Tibial nerve (tissue), 4 donors: ENCODE data around the gene TMBIM6. TPM values are rescaled to one million over a fixed set of nuclear protein-coding genes. Genes with fewer than 3 reads are reported as not detected.
"Not testable (repeated sequence)": the region's sequence is repeated elsewhere in the genome, so short reads cannot be mapped to it uniquely, and the experiment has no call there.

Experiments
- DNase-seq, 2 donors: peaks; one replicate each; pipeline ENCODE4 v3.0.0-alpha.2; 2019; ENCODE audit warnings: low spot score in 2 of 2
- H3K27ac ChIP-seq, 4 donors: fragments of 200-600 bp; sonication (generic) in 3 of 4; one replicate each; pipeline ENCODE4 v1.5.1; 2017 to 2019; ENCODE audit warnings: mild to moderate bottlenecking in 1 of 4
- H3K27me3 ChIP-seq, 2 donors: fragments of 200-600 bp; sonication (generic) in 1 of 2; one replicate each; pipeline versions ENCODE4 v1.5.1 to v1.6.0; 2017 to 2019
- H3K36me3 ChIP-seq, 3 donors: fragments of 200-600 bp; sonication (generic); one replicate each; pipeline ENCODE4 v1.5.1; 2018 to 2019
- H3K4me1 ChIP-seq, 4 donors: fragments of 200-600 bp; sonication (generic) in 3 of 4; one replicate each; pipeline ENCODE4 v1.5.1; 2017 to 2019
- H3K4me3 ChIP-seq, 4 donors: fragments of 200-600 bp; sonication (generic) in 3 of 4; one replicate each; pipeline ENCODE4 v1.5.1; 2017 to 2019; ENCODE audit warnings: mild to moderate bottlenecking in 1 of 4, moderate library complexity in 1 of 4
- H3K9me3 ChIP-seq, 4 donors: fragments of 200-600 bp; sonication (generic) in 3 of 4; one replicate each; pipeline ENCODE4 v1.5.1; 2017 to 2019
- EP300 ChIP-seq, 2 donors: sonication (generic); formaldehyde crosslinking; IDR thresholded peaks; one replicate each; pipeline ENCODE4 v1.6.1; 2017; ENCODE audit warnings: antibody characterized with exemption in 2 of 2, mild to moderate bottlenecking in 1 of 2
- POLR2A ChIP-seq, 2 donors: fragments of 450-650 bp; IDR thresholded peaks; one replicate each; pipeline ENCODE4 v1.6.1; 2017; ENCODE audit warnings: antibody characterized with exemption in 2 of 2, mild to moderate bottlenecking in 2 of 2, moderate library complexity in 2 of 2
- WGBS, 2 donors: methylation state at CpG; one replicate each; pipeline ENCODE4 v1.1.5; 2018; 5-methylcytosine and 5-hydroxymethylcytosine counted together
- total RNA-seq, 4 donors: library from RNA; depleted of rRNA; stranded (reverse); fragments of >200 nt; gene quantifications; one replicate each; pipeline ENCODE4 v1.1.0, GENCODE V29; 2016
- TF ChIP-seq, protein P1 (sequence below), 5 experiments: fragments of 200-600 bp in 3 of 5; fragments of 450-650 bp in 2 of 5; sonication (generic) in 3 of 5; IDR thresholded peaks; one replicate each; pipeline ENCODE4 v1.5.1; 2016 to 2019; ENCODE audit warnings: antibody characterized with exemption in 5 of 5, mild to moderate bottlenecking in 3 of 5, moderate library complexity in 2 of 5

Gene TMBIM6
- total RNA-seq, 4 donors from 2014 or later: 284 to 404 (median 325) TPM

GRCh38 chr12:49730050-49730449, 11.3 kb upstream of the TMBIM6 start:
- WGBS, 2 donors: 73 to 76% methylated on average over 1 of the region's 1 CpG
- Histone ChIP-seq H3K27ac (no peak overlapping the region), H3K27me3 (no peaks in the 10 kb centered on the region)

GRCh38 chr12:49730568-49731101, 10.7 kb upstream of the TMBIM6 start:
- Histone ChIP-seq H3K27me3 (no peaks in the 10 kb centered on the region), H3K36me3 (no peaks in the 10 kb centered on the region), H3K4me1 (no peaks in the 10 kb centered on the region), H3K4me3 (no peak overlapping the region), H3K27ac (no peak overlapping the region), H3K9me3 (no peaks in the 10 kb centered on the region)
- no peak for DNase-seq
- 89 to 92% methylated on average over 3 of the region's 3 CpGs for WGBS, 2 donors
- TF ChIP-seq POLR2A (IDR thresholded peaks at IDR 0.05): no peak
- TF ChIP-seq, protein P1, sequence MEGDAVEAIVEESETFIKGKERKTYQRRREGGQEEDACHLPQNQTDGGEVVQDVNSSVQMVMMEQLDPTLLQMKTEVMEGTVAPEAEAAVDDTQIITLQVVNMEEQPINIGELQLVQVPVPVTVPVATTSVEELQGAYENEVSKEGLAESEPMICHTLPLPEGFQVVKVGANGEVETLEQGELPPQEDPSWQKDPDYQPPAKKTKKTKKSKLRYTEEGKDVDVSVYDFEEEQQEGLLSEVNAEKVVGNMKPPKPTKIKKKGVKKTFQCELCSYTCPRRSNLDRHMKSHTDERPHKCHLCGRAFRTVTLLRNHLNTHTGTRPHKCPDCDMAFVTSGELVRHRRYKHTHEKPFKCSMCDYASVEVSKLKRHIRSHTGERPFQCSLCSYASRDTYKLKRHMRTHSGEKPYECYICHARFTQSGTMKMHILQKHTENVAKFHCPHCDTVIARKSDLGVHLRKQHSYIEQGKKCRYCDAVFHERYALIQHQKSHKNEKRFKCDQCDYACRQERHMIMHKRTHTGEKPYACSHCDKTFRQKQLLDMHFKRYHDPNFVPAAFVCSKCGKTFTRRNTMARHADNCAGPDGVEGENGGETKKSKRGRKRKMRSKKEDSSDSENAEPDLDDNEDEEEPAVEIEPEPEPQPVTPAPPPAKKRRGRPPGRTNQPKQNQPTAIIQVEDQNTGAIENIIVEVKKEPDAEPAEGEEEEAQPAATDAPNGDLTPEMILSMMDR (IDR thresholded peaks at IDR 0.05): no peak
- no peak for TF ChIP-seq EP300 (IDR thresholded peaks at IDR 0.05)

More at GRCh38 chr12:49730050-49730449, 11.3 kb upstream of the TMBIM6 start:
- DNase-seq: no peak
- Histone ChIP-seq H3K9me3 (no peaks in the 10 kb centered on the region), H3K4me3 (no peak overlapping the region), H3K36me3 (no peaks in the 10 kb centered on the region), H3K4me1 (no peaks in the 10 kb centered on the region)
- TF ChIP-seq, protein P1 (IDR thresholded peaks at IDR 0.05): no peak
- TF ChIP-seq EP300 (IDR thresholded peaks at IDR 0.05) (no peak), POLR2A (IDR thresholded peaks at IDR 0.05) (no peak)

- no peaks in the 10 kb centered on the region for H3K36me3 ChIP-seq
- DNase-seq: no peak
- no peaks in the 10 kb centered on the region for H3K27me3 ChIP-seq
- H3K27ac ChIP-seq: no peak overlapping the region
- no peak overlapping the region for H3K4me3 ChIP-seq
- no peaks in the 10 kb centered on the region for H3K4me1 ChIP-seq
- WGBS, 2 donors: 64 to 68% methylated on average over 10 of the region's 10 CpGs
- H3K9me3 ChIP-seq: no peaks in the 10 kb centered on the region
- TF ChIP-seq POLR2A (IDR thresholded peaks at IDR 0.05) (no peak), EP300 (IDR thresholded peaks at IDR 0.05) (no peak)
- TF ChIP-seq, protein P1 (IDR thresholded peaks at IDR 0.05): no peak
Measured at GRCh38 chr12:49733219-49734017, 7.9 kb upstream of the TMBIM6 start.

DNA sequence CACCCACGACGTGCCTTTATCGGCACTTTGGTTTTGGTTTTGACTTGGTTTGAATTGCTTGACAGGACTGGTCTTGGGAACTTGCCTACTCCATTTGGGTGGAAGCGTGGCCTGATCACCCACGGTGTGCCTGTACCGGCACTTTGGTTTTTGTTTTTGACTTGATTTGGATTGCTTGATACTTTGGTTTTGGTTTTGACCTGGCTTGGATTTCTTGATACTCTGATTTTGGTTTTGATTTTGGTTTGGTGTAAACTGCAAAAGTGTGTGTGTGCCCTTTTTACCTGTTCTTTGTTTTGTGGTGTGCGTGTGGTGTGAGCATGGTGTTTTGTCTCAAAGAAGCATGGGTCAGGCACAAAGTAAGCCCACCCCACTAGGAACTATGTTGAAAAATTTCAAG, 6.5 kb upstream of the TMBIM6 start:
- not testable (repeated sequence) for DNase-seq
- 89 to 97% methylated on average over 7 of the region's 7 CpGs for WGBS, 2 donors

GRCh38 chr12:49738721-49739120, 2.6 kb upstream of the TMBIM6 start:
- WGBS, 2 donors: 86 to 91% methylated on average over 5 of the region's 5 CpGs
- DNase-seq, H3K4me3 ChIP-seq, H3K27ac ChIP-seq, H3K9me3 ChIP-seq, H3K27me3 ChIP-seq, H3K36me3 ChIP-seq: not testable (repeated sequence)
- peaks cover 0 to 21% (median 14%) of the 10 kb centered on the region in 4 donors for H3K4me1 ChIP-seq

More for the DNA sequence above, 6.5 kb upstream of the TMBIM6 start:
- H3K36me3 ChIP-seq, H3K4me1 ChIP-seq, H3K4me3 ChIP-seq, H3K27me3 ChIP-seq, H3K27ac ChIP-seq, H3K9me3 ChIP-seq: not testable (repeated sequence)

DNA sequence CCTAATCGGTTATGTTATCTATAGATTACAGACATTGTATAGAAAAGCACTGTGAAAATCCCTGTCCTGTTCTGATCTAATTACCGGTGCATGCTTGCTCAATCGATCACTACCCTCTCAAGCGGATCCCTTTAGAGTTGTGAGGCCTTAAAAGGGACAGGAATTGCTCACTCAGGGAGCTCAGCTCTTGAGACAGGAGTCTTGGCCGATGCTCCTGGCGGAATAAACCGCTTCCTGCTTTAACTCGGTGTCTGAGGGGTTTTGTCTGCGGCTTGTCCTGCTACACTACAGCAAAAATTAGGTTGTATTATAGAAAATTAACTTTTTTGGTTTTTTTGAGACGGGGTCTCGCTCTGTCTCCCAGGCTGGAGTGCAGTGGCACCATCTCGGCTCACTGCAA, 1.1 kb upstream of the TMBIM6 start:
- not testable (repeated sequence) for H3K36me3 ChIP-seq, H3K9me3 ChIP-seq, H3K27me3 ChIP-seq, DNase-seq, H3K4me3 ChIP-seq
- Histone ChIP-seq H3K4me1 (peaks cover 0 to 37% (median 26%) of the 10 kb centered on the region in 4 donors), H3K27ac (peak overlapping the region in 2 of 4 donors; percentile 86 to 99)
- 91 to 92% methylated on average over 12 of the region's 12 CpGs for WGBS, 2 donors
